Chondrocyte (in vitro differentiated cells): ENCODE measurements around the gene LSM14B. TPM values are rescaled to one million over a fixed set of nuclear protein-coding genes. Genes with fewer than 3 reads are reported as not detected.

Experiments
- DNase-seq: peaks from one replicate; pipeline ENCODE4 v3.0.0; 2021; ENCODE audit warnings: mixed read lengths, low spot score
- H3K27ac Mint-ChIP-seq: one replicate; pipeline ENCODE4 v1.8.0; 2021; ENCODE audit warnings: mild to moderate bottlenecking, moderate library complexity, mixed read lengths; ENCODE audit not compliant: unreplicated experiment
- H3K27me3 Mint-ChIP-seq: 2 replicates; pipeline ENCODE4 v1.8.0; 2021; ENCODE audit warnings: low read depth, mixed read lengths
- H3K36me3 Mint-ChIP-seq: 2 replicates; pipeline ENCODE4 v1.8.0; 2021; ENCODE audit warnings: low read depth, mixed read lengths
- H3K4me1 Mint-ChIP-seq: 2 replicates; pipeline ENCODE4 v1.8.0; 2021; ENCODE audit warnings: low read depth, mild to moderate bottlenecking, mixed read lengths
- H3K4me3 Mint-ChIP-seq: one replicate; pipeline ENCODE4 v1.8.0; 2021; ENCODE audit warnings: mild to moderate bottlenecking, moderate library complexity, mixed read lengths; ENCODE audit not compliant: unreplicated experiment
- H3K9me3 Mint-ChIP-seq: 2 replicates; pipeline ENCODE4 v1.8.0; 2021; ENCODE audit warnings: low read depth, mixed read lengths
- total RNA-seq: library from RNA; stranded (reverse); gene quantifications from 3 replicates; pipeline ENCODE4 v1.2.1, GENCODE V29; 2021
- TF ChIP-seq, protein P1 (sequence below): fragments of 200-600 bp; sonication (generic); IDR thresholded peaks from 2 replicates; pipeline ENCODE4 v1.5.0; 2021; ENCODE audit warnings: antibody characterized with exemption, mild to moderate bottlenecking, moderate library complexity

Gene LSM14B
- total RNA-seq, 1 donor from 2014 or later, result 48.6 TPM

DNA sequence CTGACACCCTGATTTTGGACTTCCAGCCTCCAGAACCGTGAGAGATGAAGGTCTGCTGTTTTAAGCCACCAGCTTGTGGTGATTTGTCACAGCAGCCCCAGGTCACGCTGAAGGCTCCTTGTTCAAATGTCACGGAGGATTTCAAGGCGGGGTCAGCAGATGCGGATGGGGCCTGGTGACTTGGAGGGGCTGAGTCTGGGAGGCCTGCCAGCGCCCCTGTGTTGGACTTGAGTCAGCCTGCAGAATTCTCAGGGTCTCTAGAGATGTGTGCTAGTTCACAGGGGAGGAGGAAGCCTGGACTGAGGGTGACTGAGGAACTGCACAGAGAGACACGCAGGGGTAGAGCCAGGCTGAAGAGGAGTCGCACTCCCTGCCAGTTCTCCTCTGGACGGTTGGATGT, 37.1 kb upstream of the LSM14B start:
- H3K9me3 Mint-ChIP-seq, result no peaks in the 10 kb centered on the region
- peak; percentile 58 for DNase-seq
- no peak overlapping the region for H3K4me3 Mint-ChIP-seq
- H3K27ac Mint-ChIP-seq, result no peak overlapping the region
- H3K27me3 Mint-ChIP-seq, result peaks cover 12% of the 10 kb centered on the region
- TF ChIP-seq, protein P1, sequence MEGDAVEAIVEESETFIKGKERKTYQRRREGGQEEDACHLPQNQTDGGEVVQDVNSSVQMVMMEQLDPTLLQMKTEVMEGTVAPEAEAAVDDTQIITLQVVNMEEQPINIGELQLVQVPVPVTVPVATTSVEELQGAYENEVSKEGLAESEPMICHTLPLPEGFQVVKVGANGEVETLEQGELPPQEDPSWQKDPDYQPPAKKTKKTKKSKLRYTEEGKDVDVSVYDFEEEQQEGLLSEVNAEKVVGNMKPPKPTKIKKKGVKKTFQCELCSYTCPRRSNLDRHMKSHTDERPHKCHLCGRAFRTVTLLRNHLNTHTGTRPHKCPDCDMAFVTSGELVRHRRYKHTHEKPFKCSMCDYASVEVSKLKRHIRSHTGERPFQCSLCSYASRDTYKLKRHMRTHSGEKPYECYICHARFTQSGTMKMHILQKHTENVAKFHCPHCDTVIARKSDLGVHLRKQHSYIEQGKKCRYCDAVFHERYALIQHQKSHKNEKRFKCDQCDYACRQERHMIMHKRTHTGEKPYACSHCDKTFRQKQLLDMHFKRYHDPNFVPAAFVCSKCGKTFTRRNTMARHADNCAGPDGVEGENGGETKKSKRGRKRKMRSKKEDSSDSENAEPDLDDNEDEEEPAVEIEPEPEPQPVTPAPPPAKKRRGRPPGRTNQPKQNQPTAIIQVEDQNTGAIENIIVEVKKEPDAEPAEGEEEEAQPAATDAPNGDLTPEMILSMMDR, result no peak
- no peaks in the 10 kb centered on the region for H3K4me1 Mint-ChIP-seq
- no peaks in the 10 kb centered on the region for H3K36me3 Mint-ChIP-seq

DNA sequence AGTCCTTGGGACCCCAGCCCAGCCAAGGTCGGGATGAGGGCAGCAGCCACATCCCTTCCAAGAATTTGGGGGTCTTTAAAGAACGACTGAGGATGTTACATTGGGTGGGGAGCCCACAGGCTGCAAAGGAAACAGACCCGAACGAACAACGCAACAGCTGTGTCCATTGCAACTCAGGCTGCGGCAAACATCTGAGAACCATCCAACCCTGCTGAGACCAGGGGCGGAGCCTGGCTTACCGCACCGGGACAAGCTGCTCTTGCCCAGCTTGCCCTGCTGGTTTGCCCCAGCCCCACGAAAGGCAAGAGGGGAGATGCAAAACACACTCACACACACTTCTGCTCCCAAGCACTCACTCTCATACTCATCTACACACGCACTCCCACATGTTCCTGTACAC, 35.0 kb upstream of the LSM14B start:
- DNase-seq, result peak; percentile 56
- Mint-ChIP-seq H3K9me3 (no peaks in the 10 kb centered on the region), H3K4me3 (no peak overlapping the region), H3K4me1 (no peaks in the 10 kb centered on the region), H3K27me3 (peaks cover 16% of the 10 kb centered on the region), H3K27ac (no peak overlapping the region), H3K36me3 (no peaks in the 10 kb centered on the region)
- TF ChIP-seq, protein P1, result no peak

DNA sequence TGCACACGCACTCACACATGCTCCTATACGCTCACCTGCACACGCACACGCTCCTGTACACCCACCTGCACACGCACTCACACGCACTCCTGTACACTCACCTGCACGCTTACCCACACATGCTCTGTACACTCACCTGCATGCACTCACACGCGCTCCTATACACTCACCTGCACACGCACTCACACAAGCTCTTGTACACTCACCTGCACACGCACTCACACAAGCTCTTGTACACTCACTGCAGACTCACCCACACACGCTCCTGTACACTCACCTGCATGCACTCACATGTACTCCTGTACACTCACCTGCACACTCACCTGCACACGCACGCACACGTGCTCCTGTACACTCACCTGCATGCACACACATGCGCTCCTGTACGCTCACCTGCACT, 34.6 kb upstream of the LSM14B start:
- Mint-ChIP-seq H3K9me3 (no peaks in the 10 kb centered on the region), H3K36me3 (no peaks in the 10 kb centered on the region), H3K27ac (no peak overlapping the region), H3K4me1 (no peaks in the 10 kb centered on the region), H3K4me3 (no peak overlapping the region), H3K27me3 (peaks cover 14% of the 10 kb centered on the region)
- TF ChIP-seq, protein P1, result no peak
- DNase-seq, result no peak

DNA sequence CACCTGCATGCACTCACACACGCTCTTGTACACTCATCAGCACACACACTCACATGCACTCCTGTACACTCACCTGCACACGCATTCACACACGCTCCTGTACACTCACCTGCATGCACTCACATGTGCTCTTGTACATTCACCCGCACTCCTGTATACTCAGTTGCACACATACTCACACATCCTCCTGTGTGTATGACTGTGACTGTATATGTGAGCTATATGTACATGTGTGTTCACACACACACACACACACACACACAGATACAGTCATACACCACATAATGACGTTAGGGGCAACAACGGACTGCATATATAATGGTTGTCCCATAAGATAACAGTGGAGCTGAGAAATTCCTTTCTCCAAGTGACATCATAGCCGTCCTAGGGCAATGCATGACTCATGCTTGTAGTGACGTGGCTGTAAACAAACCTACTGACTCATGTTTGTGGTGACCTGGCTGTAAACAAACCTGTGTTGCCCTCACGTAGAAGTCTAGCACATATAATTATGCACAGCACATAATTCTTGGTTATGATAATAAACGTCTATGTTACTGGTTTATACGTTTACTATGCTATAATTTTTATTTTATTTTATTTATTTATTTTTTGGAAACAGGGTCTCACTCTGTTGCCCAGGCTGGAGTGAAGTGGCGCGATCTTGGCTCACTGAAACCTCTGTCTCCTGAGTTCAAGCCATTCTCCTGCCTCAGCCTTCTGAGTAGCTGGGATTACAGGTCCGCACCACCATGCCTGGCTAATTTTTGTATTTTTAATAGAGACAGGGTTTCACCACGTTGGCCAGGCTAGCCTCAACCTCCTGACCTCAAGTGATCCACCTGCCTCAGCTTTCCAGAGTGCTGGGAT, 33.8 kb upstream of the LSM14B start:
- Mint-ChIP-seq H3K9me3 (no peaks in the 10 kb centered on the region), H3K36me3 (no peaks in the 10 kb centered on the region), H3K4me3 (no peak overlapping the region), H3K4me1 (no peaks in the 10 kb centered on the region), H3K27me3 (peaks cover 12% of the 10 kb centered on the region), H3K27ac (no peak overlapping the region)
- no peak for DNase-seq
- TF ChIP-seq, protein P1, result no peak

DNA sequence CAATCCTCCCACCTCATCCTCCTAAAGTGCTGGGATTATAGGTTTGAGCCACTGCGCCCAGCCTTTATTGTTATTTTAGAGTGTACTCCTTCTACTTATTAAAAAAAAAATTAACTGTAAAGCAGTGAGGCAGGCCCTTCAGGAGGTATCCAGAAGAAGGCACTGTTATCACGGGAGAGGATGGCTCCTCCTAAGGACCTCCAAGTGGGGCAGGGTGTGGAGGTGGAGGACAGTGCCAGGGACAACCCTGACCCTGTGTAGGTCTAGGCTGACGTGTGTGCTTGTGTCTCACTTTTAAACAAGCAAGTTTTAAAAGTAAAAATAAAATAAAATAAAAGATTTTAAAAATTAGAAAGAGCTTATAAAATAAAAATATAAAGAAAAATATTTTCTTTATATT, 32.9 kb upstream of the LSM14B start:
- H3K36me3 Mint-ChIP-seq, result no peaks in the 10 kb centered on the region
- TF ChIP-seq, protein P1, result no peak
- H3K27ac Mint-ChIP-seq, result no peak overlapping the region
- peaks cover 11% of the 10 kb centered on the region for H3K27me3 Mint-ChIP-seq
- H3K4me3 Mint-ChIP-seq, result no peak overlapping the region
- H3K4me1 Mint-ChIP-seq, result no peaks in the 10 kb centered on the region
- no peak for DNase-seq
- H3K9me3 Mint-ChIP-seq, result no peaks in the 10 kb centered on the region
